NOMO-1 treated with DMSO at 0.1 percent for 48 hours (cell line): ENCODE measurements around the gene NEURL2.

ENCODE experiments used
- DNase-seq: peaks from one replicate; lab custom pipeline; 2025; ENCODE audit not compliant: unreplicated experiment; lab: John Stamatoyannopoulos, UW

Gene NEURL2

DNA sequence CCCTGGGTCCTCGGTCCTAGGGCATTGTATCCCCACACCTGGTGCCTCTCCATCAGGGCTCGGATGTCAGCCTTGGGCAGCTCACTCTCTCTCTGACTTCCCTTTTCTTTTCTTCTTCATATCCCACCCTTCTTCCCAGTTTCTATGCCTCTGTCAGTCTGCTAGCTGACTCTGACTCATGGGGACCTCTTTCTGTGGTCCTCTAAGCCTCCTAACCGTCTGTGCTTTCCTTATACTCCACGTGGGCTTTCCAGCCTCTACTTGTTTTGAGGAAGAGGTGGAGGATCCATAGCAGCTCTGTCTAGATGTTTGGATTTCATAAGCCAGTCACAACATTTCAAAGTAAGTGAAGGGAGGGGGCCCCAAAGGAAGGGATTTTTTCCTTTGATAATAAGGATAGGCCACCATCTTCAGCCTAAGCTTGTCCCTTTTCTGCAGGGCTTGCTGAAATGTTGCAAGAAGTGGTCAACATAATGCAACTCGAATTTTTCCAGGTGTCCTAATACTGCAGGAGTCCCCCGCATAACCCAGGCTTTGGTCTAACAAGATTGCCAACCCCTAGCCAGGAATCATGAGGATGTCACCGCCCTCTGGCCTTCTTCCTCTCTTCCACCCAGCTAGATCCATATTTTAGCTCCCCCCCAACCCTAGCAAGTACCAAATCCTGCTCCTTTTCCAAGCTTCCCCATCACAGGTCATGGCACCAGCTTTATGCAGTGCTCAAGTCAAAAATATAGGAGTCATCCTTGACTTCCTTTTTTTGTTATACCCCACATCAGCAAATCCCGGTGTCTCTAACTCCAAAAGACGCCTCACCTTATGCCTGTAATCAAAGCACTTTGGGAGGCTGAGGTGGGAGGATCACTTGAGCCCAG is 29.7 kb upstream of the NEURL2 start:
- DNase-seq = peak; percentile 23

DNA sequence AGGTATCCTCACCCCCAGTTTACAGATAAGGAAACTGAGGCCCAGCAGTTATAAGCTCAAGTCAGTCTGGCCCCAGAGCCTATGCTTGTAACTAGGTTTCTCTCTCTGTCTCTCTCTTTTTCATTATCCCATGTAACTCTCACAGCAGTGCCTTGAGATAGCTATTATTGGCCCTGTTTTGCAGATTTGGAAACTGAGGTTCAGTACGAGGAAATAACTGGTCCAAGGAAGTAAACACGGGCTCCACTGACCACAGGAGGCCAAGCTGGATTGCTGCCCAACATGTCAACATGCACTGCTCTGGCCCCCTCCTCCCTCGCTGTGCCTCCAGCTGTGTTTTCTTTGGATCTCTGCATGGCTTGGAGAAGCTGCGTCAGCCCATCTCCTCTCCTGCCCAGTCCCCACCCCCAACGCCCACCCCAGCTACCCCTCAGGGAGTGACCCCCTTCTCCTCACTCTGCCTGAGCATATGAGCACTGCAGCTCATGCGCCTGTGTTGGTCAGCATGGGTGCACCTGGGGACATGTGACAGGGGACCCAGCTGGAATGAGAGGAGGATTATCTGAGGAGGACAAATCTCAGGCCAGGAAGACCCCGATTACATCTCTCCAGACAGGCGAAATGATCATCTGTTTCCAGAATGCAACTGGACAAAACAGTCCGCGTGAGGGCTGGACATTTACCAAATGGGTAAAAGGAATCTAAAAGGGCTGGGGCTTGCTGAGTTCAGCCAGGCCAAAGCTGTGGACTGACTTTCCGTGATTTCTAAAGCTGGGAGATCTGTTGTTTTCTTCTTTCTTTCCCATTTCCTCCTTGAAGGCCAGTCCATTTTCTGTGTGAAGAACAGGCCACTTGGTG is 28.8 kb upstream of the NEURL2 start:
- no peak for DNase-seq

- no peak for DNase-seq
Observed at GRCh38 chr20:45918779-45919537, 27.9 kb upstream of the NEURL2 start.

DNA sequence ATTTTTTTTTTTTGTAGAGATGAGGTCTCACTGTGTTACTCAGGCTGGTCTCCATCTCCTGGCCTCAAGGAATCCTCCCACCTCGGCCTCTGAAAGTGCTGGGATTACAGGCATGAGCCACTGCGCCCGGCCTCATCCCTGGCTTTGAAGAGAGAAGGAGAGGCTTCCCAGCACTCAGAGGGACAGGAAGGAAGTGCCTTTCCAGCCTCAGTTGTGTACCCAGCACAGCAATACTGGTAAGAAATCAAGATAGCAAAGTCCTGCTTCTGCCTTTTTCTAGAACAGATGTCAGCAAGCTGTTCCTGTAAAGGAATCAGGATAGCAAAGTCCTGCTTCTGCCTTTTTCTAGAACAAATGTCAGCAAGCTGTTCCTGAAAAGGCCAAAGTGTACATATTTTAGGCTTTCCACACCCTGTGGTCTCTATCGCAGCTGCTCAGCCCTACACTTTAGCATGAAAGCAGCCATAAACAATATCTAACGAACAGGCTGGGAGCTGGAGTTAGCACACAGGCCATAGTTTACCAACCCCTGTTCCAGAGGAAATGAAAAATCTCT is 27.3 kb upstream of the NEURL2 start:
- no peak for DNase-seq

- DNase-seq = no peak
Observed at GRCh38 chr20:45917790-45918141, 26.8 kb upstream of the NEURL2 start.

DNA sequence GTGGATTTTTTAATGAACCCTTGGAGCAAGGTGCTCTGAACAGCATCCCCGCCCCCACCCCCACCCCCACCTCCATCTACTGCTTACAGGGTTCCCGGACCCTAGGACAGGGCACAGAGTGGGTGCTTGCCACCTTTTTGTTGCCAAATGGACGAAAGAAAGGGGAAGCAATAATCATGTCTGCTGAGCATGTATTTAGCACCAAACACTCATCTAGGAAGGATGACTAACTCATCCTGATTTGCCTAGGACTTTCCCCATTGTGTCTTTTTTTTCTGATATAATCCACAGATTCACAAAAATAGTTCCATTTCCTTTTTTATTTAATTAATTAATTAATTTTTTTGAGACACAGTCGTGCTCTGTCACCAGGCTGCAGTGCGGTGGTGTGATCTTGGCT is 22.1 kb upstream of the NEURL2 start:
- DNase-seq = no peak

DNA sequence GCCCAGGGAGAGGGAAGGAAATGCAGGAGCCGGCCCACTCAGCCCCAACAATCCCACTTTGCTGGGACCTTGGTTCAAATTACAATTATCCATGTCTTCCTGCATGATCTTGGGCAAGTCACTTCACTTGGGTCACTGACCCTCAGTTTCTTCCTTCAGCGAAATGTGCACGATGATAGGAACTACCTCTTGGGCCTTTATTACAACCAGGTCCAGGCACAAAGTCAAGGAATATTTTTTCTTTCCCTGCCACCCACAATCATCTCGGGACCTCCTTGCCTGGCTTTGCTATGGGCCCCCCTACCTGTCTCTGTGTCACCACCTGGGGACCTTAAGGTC is 21.3 kb upstream of the NEURL2 start:
- no peak for DNase-seq

DNA sequence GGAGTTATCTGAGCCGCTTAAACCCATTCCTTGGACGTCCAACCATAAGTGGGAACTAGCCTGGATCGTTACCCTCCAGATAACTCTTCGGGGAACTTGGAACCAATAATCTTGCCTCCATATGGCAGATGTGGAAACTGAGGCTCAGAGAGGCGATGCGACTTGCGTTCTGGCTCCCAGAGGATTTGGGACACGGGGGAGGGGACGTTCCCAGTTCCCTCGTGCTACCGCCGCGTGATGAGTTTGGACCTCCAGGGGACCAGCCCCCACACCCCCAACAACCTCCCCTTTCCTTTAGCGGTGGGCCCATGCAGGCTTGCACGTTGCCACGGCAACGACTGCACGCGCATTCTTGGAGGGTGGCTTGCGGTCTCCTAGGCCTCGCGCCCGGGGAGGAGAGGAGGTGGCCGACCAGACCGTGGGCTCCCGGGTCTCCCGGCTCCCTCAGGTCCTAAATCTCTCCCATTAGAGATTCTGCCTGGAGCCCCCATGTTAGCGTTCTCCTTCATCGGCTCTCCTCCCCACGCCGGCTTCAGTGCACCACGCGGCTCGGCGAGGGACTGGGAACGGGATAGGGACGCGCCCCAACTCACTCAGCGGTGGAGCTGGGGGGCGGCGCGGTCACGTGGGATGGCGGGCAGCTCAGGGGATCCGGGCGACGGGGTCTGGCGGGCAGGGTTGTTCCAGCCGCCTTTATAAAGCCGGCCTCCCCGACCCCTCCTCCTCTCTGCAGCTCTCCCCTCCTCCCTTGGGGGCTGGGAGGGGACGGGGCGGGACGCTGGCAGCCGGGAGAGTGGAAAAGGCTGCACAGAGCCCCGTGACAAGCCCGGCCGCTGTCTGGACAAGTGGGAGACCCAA is 20.7 kb upstream of the NEURL2 start, which contains the start of gene PLTP:
TSS of gene PLTP (minus strand) at position 670 of the 858 bp plus-strand sequence. CDS start 703 bp downstream, outside the sequence.
- no peak for DNase-seq

- peak; percentile 99 for DNase-seq
Observed at GRCh38 chr20:45910670-45911485, 19.9 kb upstream of the NEURL2 start.

DNA sequence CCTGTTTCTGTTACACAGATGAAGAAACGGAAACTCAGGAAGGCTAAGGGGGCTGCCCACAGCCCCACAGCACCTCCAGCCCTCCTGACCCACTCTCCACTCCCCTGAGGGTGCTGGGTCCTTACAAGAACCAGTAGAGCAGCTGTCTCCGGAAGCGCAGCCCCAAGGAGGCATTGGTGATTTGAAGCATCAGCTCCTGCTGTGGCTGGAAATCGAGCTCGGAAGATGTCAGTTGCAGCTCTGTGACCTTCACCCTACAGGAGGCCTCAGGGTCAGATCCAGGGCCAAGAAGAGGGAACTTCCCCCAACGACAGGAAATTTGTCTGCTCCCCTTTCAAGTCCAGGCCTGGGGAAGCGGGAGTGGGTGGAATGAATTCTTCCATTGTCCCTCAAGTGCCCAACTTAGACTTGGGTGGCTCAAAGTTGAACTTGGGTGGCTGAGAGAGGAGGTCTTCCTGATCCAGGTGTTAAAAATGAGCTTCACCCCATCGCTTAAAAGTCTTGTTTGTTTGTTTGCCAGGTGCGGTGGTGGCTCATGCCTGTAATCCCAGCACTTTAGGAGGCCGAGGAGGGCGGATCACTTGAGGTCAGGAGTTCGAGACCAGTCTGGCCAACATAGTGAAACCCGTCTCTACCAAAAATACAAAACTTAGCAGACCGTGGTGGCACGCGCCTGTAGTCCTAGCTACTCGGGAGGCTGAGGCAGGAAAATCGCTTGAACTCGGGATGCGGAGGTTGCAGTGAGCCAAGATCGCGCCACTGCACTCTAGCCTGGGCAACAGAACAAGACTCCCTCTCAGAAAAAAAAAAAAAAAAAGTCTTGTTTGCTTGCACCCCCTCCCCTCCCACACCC is 19.0 kb upstream of the NEURL2 start:
- peak; percentile 29 for DNase-seq

- DNase-seq = no peak
Observed at GRCh38 chr20:45909336-45909808, 18.4 kb upstream of the NEURL2 start.

GRCh38 chr20:45908084-45908483 is 17.1 kb upstream of the NEURL2 start:
- DNase-seq = no peak

DNA sequence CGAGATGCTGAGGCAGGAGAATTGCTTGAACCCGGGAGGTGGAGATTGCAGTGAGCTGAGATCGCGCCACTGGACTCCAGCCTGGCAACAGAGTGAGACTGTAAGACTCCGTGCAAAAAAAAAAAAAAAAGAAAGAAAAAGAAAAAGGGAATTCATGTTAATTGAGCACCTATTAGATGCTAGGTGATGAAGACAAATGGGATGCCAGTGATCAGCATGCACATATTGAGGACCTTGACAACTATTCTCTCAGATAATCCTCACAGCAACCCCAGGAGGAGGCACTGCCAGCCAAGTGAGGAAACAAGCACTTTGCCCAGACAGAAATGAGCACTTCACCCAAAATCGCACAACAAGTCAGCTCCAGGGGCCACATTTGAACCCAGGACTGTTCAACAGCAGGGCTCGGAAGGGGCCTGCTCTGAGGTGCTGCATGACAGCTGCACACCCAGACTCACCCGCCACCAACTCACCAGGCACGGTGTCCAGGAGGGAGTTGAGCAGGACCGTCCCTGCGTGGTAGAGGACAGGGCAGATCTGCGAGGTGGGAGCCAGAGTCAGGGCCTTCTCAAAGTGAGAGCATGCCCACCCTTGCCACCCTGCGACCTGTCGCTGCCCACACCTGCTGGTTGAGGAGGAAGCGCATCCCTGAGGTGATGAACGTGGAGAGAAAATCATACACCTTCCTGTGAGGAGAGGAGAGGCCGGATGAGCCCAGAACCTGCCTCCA is 16.4 kb upstream of the NEURL2 start:
- DNase-seq = no peak

DNA sequence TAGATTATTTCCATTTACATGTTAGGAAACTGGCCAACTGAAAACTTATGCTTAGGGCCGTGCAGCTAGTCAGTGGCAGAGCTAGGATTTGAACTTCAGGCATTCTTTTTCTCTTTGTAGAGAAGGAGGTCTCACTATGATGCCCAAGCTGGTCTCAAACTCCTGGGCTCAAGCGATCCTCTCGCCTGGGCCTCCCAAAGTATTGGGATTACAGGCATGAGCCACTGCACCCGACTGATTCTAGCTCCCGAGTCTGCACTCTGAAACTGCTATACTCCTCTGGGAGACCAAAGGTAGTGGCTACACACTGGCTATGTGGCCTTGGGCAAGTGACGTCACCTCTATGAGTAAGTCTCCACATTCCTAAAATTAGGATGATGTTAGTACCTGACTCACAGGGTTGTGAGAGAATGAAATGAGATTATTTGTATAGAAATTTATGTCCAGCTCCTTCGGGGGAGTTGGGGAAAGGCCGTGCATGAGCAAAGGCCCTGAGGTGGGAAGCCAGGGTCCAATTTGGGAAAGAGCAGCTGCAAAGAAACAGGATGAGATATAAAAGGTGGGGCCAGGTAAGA is 14.6 kb upstream of the NEURL2 start:
- no peak for DNase-seq

DNA sequence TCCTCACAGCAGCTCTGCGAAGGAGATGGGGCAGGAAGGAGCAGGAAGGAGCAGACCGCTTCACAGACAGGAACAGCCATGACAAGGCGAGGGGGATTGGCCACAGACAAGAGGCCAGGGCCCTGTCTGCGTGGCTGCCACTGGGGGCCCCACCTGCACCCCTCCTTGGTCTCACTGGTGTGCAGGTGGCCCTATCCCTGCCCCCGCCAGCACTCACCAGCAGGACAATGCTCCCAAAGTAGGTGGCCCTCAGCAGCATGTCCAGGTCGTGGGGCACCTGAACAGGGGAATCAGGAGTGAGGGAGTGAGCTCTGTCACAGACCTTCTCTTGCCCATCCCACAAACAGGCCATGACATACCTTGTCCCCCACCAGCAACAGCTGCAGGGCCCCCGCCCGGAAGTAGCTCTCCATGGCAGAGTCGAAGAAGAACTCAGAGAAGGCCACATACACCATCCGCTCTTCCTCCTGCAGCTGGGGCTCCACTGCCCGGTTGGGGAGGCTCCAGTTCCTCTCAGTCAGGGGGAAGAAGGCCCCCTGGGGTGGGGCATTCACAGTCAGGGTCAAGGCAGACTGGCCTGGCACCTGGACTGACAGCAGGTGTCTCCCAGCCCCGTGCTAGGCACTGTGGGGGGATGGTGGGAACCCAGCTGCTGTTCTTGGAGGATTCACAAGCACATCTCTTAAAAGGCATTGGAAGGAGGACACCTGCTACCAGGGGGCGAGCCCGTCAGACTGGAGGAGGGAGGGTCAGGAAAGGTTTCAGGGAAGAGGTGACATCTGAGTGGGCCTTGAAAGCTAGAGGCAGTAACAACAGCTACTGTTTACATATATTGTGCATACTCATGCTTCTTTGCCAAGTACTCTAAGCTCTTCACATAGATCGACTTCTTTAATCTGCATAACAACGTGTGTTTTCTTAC is 13.8 kb upstream of the NEURL2 start:
- no peak for DNase-seq

DNA sequence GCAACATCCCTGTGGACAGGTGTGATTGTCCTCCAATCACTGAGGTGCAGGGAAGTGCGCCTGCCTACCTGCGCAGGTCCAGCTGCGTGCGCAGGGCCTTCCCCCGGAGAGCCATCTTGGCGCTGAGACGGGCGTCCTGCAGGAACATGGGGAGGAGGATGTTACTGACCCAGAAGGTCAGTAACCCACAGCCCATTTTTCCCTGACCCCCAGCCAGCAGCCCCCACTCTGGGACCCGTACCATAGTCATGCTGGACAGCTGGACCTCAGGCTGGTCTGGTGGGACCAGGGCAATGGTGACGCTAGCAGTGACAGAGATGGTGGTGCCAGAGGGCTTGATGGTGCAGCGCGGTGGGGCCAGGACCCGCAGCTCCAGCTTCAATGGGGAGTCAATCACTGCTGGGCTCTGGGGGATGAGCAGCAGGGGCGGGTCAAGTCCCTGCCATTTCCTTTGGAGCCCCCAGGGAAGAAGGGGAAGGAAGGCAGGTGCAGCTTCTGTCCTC is 11.2 kb upstream of the NEURL2 start:
- DNase-seq = no peak
